ENCODE data around the gene ANKRD1.

DNA sequence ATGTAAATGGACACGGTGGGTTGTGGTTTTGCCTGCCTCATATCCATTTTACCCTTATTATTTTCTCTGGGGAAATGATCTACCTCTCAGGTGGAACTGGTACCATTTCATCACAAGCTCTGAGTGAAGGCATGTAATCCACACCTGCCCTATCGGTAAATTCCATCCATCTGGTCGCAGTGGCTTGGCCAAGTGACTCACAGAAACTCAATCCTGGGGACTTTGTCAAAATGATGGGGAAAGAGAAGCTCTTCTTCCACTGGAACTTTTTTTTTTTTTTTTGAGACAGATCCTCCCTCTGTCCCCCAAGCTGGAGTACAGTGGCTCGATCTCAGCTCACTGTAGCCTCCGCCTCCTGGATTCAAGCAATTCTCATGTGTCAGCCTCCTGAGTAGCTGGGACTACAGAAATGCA, 48.2 kb upstream of the ANKRD1 start:
- TF ChIP-seq CTCF (IDR thresholded peaks at IDR 0.05) (no peak), POLR2AphosphoS5 (IDR thresholded peaks at IDR 0.05; ENCODE audit: low read depth, low read length) (no peak), REST (IDR thresholded peaks at IDR 0.05; ENCODE audit: insufficient read depth in 1 of 2, low read depth in 2 of 2, low read length in 1 of 2) (no peak), SIN3A (IDR thresholded peaks at IDR 0.05; ENCODE audit: borderline replicate concordance, insufficient read depth, low read depth, low read length) (no peak)

Data from Panc1 (cell line).